ENCODE data around the gene PRR22.
"Not testable (repeated sequence)": the region's sequence is repeated elsewhere in the genome, so short reads cannot be mapped to it uniquely, and the experiment has no call there.

DNA sequence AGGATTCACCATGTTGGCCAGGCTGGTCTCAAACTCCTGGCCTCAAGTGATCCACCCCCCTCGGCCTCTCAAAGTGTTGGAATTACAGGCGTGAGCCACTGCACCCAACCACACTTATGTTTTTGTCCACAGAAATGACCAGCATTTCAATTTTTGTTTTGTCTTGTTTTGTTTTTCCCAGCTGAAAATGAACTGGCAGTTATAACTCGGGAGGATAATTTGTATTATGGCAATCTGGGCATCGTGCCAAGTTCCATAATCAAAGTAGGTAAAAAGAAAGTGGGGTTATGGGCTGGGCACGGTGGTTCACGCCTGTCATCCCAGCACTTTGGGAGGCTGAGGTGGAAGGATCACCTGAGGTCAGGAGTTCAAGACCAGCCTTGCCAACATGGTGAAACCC lies 35.6 kb downstream of the PRR22 start:
- TF ChIP-seq POLR2A (IDR thresholded peaks at IDR 0.05; ENCODE audit: low read depth, low read length); POLR2AphosphoS5 (IDR thresholded peaks at IDR 0.05; ENCODE audit: low read depth, low read length); SPI1 (IDR thresholded peaks at IDR 0.05; ENCODE audit: low read depth, low read length); POU2F2 (IDR thresholded peaks at IDR 0.05; ENCODE audit: low read depth, low read length); TAF1 (IDR thresholded peaks at IDR 0.05; ENCODE audit: low read depth, low read length); PAX5 (IDR thresholded peaks at IDR 0.05; ENCODE audit: insufficient read depth, low read length, severe bottlenecking): not testable (repeated sequence)

Data from GM12891 (cell line).